Fibroblast of the aortic adventitia (primary cell): ENCODE results near the gene LZTFL1. TPM values are rescaled to one million over a fixed set of nuclear protein-coding genes. Genes with fewer than 3 reads are reported as not detected.

Experiments
- DNase-seq: peaks from one replicate; pipeline ENCODE4 v3.0.0-alpha.2; 2010; ENCODE audit warnings: low read depth
- H3K4me3 ChIP-seq: 2 replicates; pipeline ENCODE4 v1.5.1; 2011; ENCODE audit warnings: low read depth, mild to moderate bottlenecking, control low read depth, low read length, moderate library complexity
- total RNA-seq: library from RNA; depleted of rRNA; stranded (reverse); fragments of >200 nt; gene quantifications from 2 replicates; pipeline ENCODE4 v1.2.3, GENCODE V29; 2012; ENCODE audit warnings: low replicate concordance
- TF ChIP-seq, protein P1 (sequence below): IDR thresholded peaks from 2 replicates; pipeline ENCODE4 v1.5.1; 2011; ENCODE audit warnings: mild to moderate bottlenecking, low read length, control low read depth, inconsistent platforms; ENCODE audit not compliant: insufficient read depth

Gene LZTFL1
- total RNA-seq, 1 donor = 24.1 TPM

DNA sequence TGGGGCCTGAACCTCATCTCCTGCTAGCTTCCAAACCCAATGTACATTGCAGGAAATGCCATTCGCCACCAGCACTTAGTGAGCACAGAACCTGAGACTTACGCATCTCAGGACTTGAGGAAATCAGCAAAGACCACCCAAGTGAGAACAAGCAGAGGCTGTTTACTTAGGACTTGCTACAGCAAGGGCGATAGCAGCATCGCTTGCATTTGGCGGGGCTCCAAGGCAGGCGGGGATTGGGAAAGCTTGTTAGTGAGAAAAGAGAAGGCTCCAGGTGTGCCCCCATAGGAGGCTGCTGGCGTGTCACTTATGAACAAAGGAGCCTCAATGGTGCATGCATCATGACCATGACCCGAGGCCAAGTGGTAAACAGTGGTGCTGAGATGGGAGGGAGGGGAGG lies 65.3 kb downstream of the LZTFL1 start:
- H3K4me3 ChIP-seq = no peak overlapping the region
- no peak for DNase-seq
- TF ChIP-seq, protein P1, sequence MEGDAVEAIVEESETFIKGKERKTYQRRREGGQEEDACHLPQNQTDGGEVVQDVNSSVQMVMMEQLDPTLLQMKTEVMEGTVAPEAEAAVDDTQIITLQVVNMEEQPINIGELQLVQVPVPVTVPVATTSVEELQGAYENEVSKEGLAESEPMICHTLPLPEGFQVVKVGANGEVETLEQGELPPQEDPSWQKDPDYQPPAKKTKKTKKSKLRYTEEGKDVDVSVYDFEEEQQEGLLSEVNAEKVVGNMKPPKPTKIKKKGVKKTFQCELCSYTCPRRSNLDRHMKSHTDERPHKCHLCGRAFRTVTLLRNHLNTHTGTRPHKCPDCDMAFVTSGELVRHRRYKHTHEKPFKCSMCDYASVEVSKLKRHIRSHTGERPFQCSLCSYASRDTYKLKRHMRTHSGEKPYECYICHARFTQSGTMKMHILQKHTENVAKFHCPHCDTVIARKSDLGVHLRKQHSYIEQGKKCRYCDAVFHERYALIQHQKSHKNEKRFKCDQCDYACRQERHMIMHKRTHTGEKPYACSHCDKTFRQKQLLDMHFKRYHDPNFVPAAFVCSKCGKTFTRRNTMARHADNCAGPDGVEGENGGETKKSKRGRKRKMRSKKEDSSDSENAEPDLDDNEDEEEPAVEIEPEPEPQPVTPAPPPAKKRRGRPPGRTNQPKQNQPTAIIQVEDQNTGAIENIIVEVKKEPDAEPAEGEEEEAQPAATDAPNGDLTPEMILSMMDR = no peak

DNA sequence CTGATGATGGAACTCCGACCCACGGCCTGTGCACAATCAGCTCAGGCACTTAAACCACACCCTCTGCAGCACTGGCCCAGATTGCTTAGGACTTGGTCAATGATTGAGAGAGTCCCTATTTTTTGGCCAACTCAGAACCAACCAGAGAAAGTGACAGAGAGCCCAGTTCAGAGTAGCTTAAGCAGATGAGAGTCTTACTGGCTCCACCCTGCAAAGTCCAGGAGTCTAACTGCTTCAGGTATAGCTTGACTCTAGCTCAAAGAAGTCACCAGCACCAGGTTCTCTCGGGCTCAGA lies 65.7 kb downstream of the LZTFL1 start:
- no peak for DNase-seq
- TF ChIP-seq, protein P1 = no peak
- H3K4me3 ChIP-seq = no peak overlapping the region

DNA sequence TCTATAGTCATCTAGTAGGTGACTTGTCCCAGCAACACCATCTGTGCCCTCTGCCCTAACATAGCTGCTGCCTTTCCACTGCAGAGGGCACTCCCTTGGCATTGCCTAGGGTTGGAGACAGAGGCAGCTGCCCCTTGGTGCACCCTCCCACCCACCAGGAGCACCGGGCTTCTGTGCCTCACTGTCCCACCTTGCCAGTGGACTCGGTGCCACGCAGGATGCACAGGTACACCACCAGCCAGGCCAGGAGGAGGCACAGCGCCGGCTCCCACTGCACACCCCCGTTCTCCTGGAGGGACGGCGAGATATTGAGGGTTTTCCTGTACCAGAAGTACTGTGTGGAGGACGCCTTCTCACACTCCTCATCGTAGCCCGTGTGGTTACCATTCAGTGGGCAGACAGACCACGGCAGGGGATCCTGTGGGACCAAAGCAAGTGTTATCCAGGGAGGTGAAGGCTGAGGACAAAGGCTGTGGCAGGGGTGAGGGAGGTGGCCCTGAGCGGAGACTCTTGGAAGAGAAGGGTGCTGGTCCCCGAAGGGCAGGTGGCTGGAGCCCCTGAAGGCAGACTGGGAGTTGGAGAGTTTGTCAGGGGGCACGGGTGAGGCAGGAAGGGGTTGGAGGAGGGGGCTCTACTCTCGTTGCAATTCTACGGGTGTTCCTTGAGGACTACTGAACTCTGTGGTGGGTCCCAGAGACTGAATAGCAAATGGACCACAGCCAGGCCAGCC lies 66.2 kb downstream of the LZTFL1 start:
- no peak overlapping the region for H3K4me3 ChIP-seq
- TF ChIP-seq, protein P1 = no peak
- no peak for DNase-seq

DNA sequence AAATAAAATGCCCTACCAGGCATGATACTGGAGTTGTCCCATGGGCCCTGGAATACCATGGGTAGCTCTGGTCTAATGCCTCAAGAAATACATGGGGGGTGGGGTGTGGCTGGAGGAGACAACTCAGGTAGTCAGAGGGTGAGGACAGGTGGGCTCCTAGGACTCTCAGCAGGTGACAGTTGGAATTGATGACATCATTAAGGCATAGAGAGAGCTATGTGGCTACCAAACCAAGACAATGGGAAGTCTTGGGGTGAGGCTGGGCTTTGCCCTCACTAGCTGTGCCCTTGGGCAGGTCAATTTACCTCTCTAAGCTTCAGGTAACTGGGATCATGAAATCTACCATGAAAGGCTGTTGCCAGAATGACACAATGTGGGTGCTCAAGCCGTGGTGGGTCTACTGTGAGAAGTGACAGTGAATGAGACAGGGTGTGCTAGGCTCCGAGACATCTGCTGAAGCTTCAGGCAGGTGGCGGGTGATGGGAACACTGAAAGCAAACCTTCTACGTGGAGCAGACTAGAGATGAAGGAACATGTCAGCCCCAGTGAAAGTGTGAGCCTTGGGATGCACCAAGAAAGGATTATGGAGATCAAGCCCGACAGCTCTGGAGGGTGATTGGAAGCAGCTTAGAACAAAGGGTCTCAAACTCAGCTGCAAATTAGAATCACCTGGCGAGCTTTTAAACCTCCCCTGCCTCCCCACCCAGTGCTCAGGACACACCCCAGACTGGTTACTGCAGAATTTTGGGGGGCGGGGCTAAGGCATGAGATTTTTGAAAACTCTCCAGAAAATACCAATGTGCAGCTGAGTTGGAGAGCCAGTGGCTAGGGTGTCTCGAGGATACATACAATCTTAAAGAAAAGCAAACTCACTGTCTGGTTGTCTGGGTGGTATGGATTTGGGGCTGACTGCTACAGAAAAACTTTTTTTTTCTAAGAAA lies 67.1 kb downstream of the LZTFL1 start:
- H3K4me3 ChIP-seq = no peak overlapping the region
- TF ChIP-seq, protein P1 = no peak
- DNase-seq = no peak

DNA sequence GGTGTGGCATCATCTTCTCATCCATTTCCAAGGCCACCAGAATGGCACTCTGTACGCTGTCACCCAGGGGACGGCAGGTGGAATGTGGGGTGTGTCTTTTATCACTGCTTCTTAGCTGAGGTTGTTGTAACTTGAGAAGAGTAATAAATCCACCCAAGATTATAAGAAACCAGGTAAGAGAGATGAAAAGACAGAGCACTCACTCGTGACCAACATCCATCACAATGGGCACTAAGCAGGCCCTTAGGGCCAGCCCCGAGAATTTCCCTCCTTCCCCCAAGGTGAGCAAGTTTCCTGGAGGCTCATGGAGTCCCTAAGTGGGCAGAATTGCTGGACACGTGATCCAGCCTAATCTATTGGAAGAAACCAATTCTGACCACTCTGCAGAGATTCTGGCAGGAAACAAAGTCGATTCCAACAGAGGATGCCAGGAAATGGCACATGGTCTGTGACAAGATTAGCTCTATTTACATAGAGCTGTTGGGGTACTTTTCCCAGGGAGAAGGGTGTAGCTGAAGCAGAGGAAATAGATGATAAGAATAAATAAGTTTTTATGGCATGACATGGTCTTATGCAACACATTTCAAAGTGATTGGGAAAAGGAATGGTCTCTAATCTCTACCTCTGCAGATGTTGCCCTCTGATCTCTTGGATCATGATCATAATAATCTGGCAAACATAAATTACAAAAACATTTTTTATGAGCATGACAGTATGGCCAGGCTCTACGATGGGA lies 68.0 kb downstream of the LZTFL1 start:
- DNase-seq = peak; percentile 28
- TF ChIP-seq, protein P1 = no peak
- H3K4me3 ChIP-seq = no peak overlapping the region

Other genes with a start within 250 kb of the LZTFL1 start
- gene LIMD1, start 247.4 kb downstream of the LZTFL1 start, total RNA-seq = 10.6 and 18.8 TPM in 2 replicates
- 18.5 and 30.7 TPM in 2 replicates for gene SACM1L, start 152.7 kb downstream of the LZTFL1 start, total RNA-seq
- gene SLC6A20, start 45.6 kb downstream of the LZTFL1 start, total RNA-seq = not detected in 2 replicates
- not detected in 2 replicates for gene CCR9, start 44.4 kb upstream of the LZTFL1 start, total RNA-seq
- not detected in 2 replicates for gene CXCR6, start 101.3 kb upstream of the LZTFL1 start, total RNA-seq
- 28.0 and 57.8 TPM in 2 replicates for gene FYCO1, start 153.7 kb upstream of the LZTFL1 start, total RNA-seq
- gene XCR1, start 185.4 kb upstream of the LZTFL1 start, total RNA-seq = not detected in 2 replicates